ENCODE results near the gene SUB1. TPM values are rescaled to one million over a fixed set of nuclear protein-coding genes. Genes with fewer than 3 reads are reported as not detected.
A peak's percentile ranks its signal among the peaks of the same experiment; 100 is the strongest.

The SUB1 gene
- total and polyA plus RNA-seq, 2 experiments from 2014 or later: 135 to 415 TPM

DNA sequence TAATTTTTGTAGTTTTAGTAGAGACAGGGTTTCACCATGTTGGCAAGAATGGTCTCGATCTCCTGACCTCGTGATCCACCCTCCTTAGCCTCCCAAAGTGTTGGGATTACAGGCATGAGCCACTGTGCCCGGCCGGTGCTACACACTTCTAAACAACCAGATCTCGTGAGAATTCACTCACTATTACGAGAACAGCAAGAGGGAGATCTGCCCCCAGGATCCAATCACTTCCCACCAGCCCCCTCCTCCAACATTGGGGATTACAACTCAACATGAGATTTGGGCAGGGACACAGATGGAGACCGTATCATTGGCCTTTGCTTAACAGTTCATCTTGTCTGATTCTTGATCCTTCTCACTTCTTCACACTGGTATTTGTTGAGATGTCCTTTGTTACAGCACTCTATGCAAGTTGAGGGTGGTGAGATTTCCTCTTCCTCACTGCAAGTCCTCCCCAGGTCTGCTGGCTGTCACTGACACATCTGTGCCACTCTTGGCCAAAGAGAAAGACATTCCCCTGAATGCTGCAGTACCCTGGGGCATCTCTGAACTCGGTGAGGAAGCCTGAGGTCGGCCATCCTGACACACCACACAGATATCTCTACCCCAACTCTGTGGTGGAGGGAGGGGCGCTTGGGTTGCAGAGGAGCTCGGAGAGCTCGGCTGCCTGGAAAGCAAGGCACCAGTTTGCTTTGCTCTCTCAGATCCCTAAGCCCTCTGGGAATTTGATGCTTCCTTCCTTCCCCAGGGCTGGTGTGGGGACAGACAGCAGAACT, 4.2 kb upstream of the SUB1 start:
- Histone ChIP-seq H3K4me1 (ENCODE audit: low read depth) (peaks cover 6% of the 10 kb centered on the region), H3K27ac (no peak overlapping the region), H3K4me3 (no peak overlapping the region), H3K27me3 (no peaks in the 10 kb centered on the region), H3K9me3 (ENCODE audit: low read depth) (no peaks in the 10 kb centered on the region), H3K36me3 (no peaks in the 10 kb centered on the region)
- TF ChIP-seq CTCF (IDR thresholded peaks at IDR 0.05; ENCODE audit: low read depth, low read length): no peak
- no peak for DNase-seq (ENCODE audit: low read depth in 1 of 2, low spot score in 1 of 2)

GRCh38 chr5:32583582-32584232, 1.6 kb upstream of the SUB1 start:
- no peak for DNase-seq (ENCODE audit: low read depth in 1 of 2, low spot score in 1 of 2)
- Histone ChIP-seq H3K36me3 (peaks cover 7% of the 10 kb centered on the region), H3K4me1 (ENCODE audit: low read depth) (peaks cover 10% of the 10 kb centered on the region), H3K27me3 (no peaks in the 10 kb centered on the region), H3K4me3 (no peak overlapping the region), H3K27ac (no peak overlapping the region), H3K9me3 (ENCODE audit: low read depth) (no peaks in the 10 kb centered on the region)
- no peak for TF ChIP-seq CTCF (IDR thresholded peaks at IDR 0.05; ENCODE audit: low read depth, low read length)

- H3K36me3 ChIP-seq: peaks cover 14% of the 10 kb centered on the region
- H3K4me3 ChIP-seq: no peak overlapping the region
- H3K9me3 ChIP-seq (ENCODE audit: low read depth): no peaks in the 10 kb centered on the region
- no peak for TF ChIP-seq CTCF (IDR thresholded peaks at IDR 0.05; ENCODE audit: low read depth, low read length)
- no peaks in the 10 kb centered on the region for H3K27me3 ChIP-seq
- no peak overlapping the region for H3K27ac ChIP-seq
- peaks cover 10% of the 10 kb centered on the region for H3K4me1 ChIP-seq (ENCODE audit: low read depth)
- no peak for DNase-seq (ENCODE audit: low read depth in 1 of 2, low spot score in 1 of 2)
Measured at GRCh38 chr5:32584646-32585045, 711 bp upstream of the SUB1 start.

GRCh38 chr5:32585122-32585445, 273 bp upstream of the SUB1 start:
- TF ChIP-seq CTCF (IDR thresholded peaks at IDR 0.05; ENCODE audit: low read depth, low read length): no peak
- Histone ChIP-seq H3K27ac (peak overlapping the region; percentile 100), H3K4me1 (ENCODE audit: low read depth) (peaks cover 10% of the 10 kb centered on the region), H3K36me3 (peaks cover 18% of the 10 kb centered on the region), H3K27me3 (no peaks in the 10 kb centered on the region), H3K4me3 (peak overlapping the region; percentile 97), H3K9me3 (ENCODE audit: low read depth) (no peaks in the 10 kb centered on the region)
- no peak for DNase-seq (ENCODE audit: low read depth in 1 of 2, low spot score in 1 of 2)

GRCh38 chr5:32586276-32586599, 881 bp downstream of the SUB1 start:
- H3K4me1 ChIP-seq (ENCODE audit: low read depth): peaks cover 10% of the 10 kb centered on the region
- H3K9me3 ChIP-seq (ENCODE audit: low read depth): no peaks in the 10 kb centered on the region
- H3K27me3 ChIP-seq: no peaks in the 10 kb centered on the region
- H3K36me3 ChIP-seq: peaks cover 23% of the 10 kb centered on the region
- peak overlapping the region; percentile 100 for H3K27ac ChIP-seq
- TF ChIP-seq CTCF (IDR thresholded peaks at IDR 0.05; ENCODE audit: low read depth, low read length): no peak
- no peak for DNase-seq (ENCODE audit: low read depth in 1 of 2, low spot score in 1 of 2)
- peak overlapping the region; percentile 97 for H3K4me3 ChIP-seq

All from cardiac muscle cell (in vitro differentiated cells and primary cell).